ENCODE data around the gene LRRC27.

Gene LRRC27

GRCh38 chr10:132386419-132386831 lies 54.4 kb downstream of the LRRC27 start:
- TF ChIP-seq REST (IDR thresholded peaks at IDR 0.05; ENCODE audit: low read depth) (no peak), EGR1 (IDR thresholded peaks at IDR 0.05) (no peak), CEBPB (IDR thresholded peaks at IDR 0.05) (no peak), TEAD4 (IDR thresholded peaks at IDR 0.05) (no peak), TCF12 (IDR thresholded peaks at IDR 0.05; ENCODE audit: low read depth) (no peak), YY1 (IDR thresholded peaks at IDR 0.05; ENCODE audit: low read depth) (no peak), USF1 (IDR thresholded peaks at IDR 0.05) (no peak), NFIC (IDR thresholded peaks at IDR 0.05) (no peak), FOXM1 (IDR thresholded peaks at IDR 0.05; ENCODE audit: borderline replicate concordance, low read depth) (no peak), MAX (IDR thresholded peaks at IDR 0.05) (no peak), EP300 (IDR thresholded peaks at IDR 0.05; ENCODE audit: borderline replicate concordance) (no peak), ZBTB7A (IDR thresholded peaks at IDR 0.05; ENCODE audit: low read depth) (no peak), CREB1 (IDR thresholded peaks at IDR 0.05; ENCODE audit: low read depth) (no peak), RAD21 (IDR thresholded peaks at IDR 0.05; ENCODE audit: low read depth) (no peak), TAF1 (IDR thresholded peaks at IDR 0.05; ENCODE audit: low read depth) (no peak)

GRCh38 chr10:132387764-132388210 lies 55.8 kb downstream of the LRRC27 start:
- TF ChIP-seq YY1 (IDR thresholded peaks at IDR 0.05; ENCODE audit: low read depth) (no peak), MAX (IDR thresholded peaks at IDR 0.05) (0 out of 2 replicates have a peak, but pooled peaks have one; percentile 54), REST (IDR thresholded peaks at IDR 0.05; ENCODE audit: low read depth) (no peak), CREB1 (IDR thresholded peaks at IDR 0.05; ENCODE audit: low read depth) (no peak), RAD21 (IDR thresholded peaks at IDR 0.05; ENCODE audit: low read depth) (peak; percentile 90), EP300 (IDR thresholded peaks at IDR 0.05; ENCODE audit: borderline replicate concordance) (no peak; the same call in 1 of the 2 replicates), TCF12 (IDR thresholded peaks at IDR 0.05; ENCODE audit: low read depth) (no peak), TEAD4 (IDR thresholded peaks at IDR 0.05) (peak; percentile 16; the same call in 1 of the 2 replicates), USF1 (IDR thresholded peaks at IDR 0.05) (no peak), TAF1 (IDR thresholded peaks at IDR 0.05; ENCODE audit: low read depth) (no peak), CEBPB (IDR thresholded peaks at IDR 0.05) (no peak), ZBTB7A (IDR thresholded peaks at IDR 0.05; ENCODE audit: low read depth) (peak; percentile 95), EGR1 (IDR thresholded peaks at IDR 0.05) (peak; percentile 93)

GRCh38 chr10:132388891-132389432 lies 57.0 kb downstream of the LRRC27 start:
- TF ChIP-seq USF1 (IDR thresholded peaks at IDR 0.05) (peak; percentile 21; the same call in 1 of the 2 replicates), TCF12 (IDR thresholded peaks at IDR 0.05; ENCODE audit: low read depth) (no peak), TAF1 (IDR thresholded peaks at IDR 0.05; ENCODE audit: low read depth) (no peak), ZBTB7A (IDR thresholded peaks at IDR 0.05; ENCODE audit: low read depth) (peak; percentile 72), EGR1 (IDR thresholded peaks at IDR 0.05) (no peak), EP300 (IDR thresholded peaks at IDR 0.05; ENCODE audit: borderline replicate concordance) (no peak), YY1 (IDR thresholded peaks at IDR 0.05; ENCODE audit: low read depth) (no peak), CREB1 (IDR thresholded peaks at IDR 0.05; ENCODE audit: low read depth) (no peak), TEAD4 (IDR thresholded peaks at IDR 0.05) (no peak)

- TF ChIP-seq YY1 (IDR thresholded peaks at IDR 0.05; ENCODE audit: low read depth) (0 out of 2 replicates have a peak, but pooled peaks have one; percentile 26), ZBTB7A (IDR thresholded peaks at IDR 0.05; ENCODE audit: low read depth) (peak; percentile 27; the same call in 1 of the 2 replicates), NFIC (IDR thresholded peaks at IDR 0.05) (no peak), REST (IDR thresholded peaks at IDR 0.05; ENCODE audit: low read depth) (no peak), CREB1 (IDR thresholded peaks at IDR 0.05; ENCODE audit: low read depth) (no peak), TEAD4 (IDR thresholded peaks at IDR 0.05) (no peak), EGR1 (IDR thresholded peaks at IDR 0.05) (no peak), TCF12 (IDR thresholded peaks at IDR 0.05; ENCODE audit: low read depth) (peak; percentile 77), RAD21 (IDR thresholded peaks at IDR 0.05; ENCODE audit: low read depth) (peak; percentile 25; the same call in 1 of the 2 replicates), EP300 (IDR thresholded peaks at IDR 0.05; ENCODE audit: borderline replicate concordance) (peak; percentile 34; the same call in 1 of the 2 replicates), FOXM1 (IDR thresholded peaks at IDR 0.05; ENCODE audit: borderline replicate concordance, low read depth) (no peak), MAX (IDR thresholded peaks at IDR 0.05) (peak; percentile 40; the same call in 1 of the 2 replicates), CEBPB (IDR thresholded peaks at IDR 0.05) (no peak), USF1 (IDR thresholded peaks at IDR 0.05) (0 out of 2 replicates have a peak, but pooled peaks have one; percentile 15)
Observed at GRCh38 chr10:132389433-132390169, 57.6 kb downstream of the LRRC27 start.
